Fibroblast of peridontal ligament (primary cell): ENCODE measurements around the gene E4F1.

ENCODE experiments used
- DNase-seq: peaks from one replicate; pipeline ENCODE4 v3.0.0-alpha.2; 2010; ENCODE audit errors: extremely low read depth

E4F1 gene

DNA sequence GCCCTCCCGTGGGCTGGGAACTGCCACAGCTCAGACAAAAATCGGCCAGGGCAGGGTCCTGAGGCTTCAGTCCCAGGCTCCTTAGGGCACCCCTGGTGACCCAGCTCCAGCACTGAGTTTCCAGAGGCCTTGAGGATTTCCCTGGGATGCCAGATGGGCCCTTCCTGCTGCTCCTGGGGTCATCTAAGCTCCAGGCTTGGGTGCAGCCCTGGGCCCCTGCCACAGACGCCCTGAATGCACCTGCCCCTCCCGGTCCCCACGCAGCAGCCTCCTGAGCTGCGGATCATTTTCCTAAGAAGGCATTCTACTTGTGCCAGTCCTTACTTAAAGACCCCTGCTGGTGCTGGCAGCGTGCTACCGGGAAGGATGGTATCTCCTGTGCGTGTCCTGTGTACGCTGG lies 50.5 kb downstream of the E4F1 start:
- DNase-seq, result no peak

DNA sequence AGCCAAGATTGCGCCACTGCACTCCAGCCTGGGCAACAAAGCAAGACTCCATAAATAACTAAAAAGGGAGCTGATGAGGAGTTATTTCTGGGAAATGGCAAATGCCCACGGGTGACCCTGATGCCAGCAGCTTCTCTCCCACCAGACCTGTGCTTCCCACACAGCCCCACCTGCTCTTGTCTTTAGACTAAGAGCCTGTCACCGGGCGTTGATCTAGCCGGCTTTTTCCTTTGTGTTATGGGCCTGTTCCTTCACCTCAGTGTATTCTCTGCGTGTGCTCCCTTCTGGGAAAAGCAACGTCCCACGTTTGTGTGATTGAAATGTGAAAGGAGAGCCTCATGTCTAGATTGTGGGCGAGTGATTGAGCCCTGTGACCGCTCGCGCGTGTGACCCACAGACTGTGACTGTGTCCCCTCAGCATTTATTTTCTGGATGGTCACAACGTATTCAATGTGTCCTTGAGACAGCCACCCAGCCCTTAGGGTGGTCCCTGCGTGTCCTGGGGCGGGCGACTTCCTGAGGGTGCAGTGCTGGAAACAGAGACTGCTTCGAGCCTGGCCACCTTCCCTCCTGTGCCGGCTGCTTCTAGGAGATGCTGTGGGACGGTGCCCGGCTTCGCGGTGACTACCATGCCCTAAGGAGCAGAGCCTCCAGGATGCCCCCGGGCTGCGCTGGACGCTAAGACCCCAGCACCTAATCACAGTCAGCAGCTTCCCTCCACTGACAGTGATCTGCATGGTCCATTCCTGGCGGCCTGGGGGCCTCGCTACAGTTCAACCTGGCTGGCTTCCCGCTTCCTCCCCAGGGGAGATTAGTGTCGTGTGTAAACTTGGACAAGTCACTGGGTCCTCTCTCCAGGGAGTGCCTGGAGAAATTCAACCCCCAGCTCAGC lies 52.3 kb downstream of the E4F1 start:
- DNase-seq, result no peak

- no peak for DNase-seq
These were observed 53.2 kb downstream of the E4F1 start for GRCh38 chr16:2276368-2277195.

DNA sequence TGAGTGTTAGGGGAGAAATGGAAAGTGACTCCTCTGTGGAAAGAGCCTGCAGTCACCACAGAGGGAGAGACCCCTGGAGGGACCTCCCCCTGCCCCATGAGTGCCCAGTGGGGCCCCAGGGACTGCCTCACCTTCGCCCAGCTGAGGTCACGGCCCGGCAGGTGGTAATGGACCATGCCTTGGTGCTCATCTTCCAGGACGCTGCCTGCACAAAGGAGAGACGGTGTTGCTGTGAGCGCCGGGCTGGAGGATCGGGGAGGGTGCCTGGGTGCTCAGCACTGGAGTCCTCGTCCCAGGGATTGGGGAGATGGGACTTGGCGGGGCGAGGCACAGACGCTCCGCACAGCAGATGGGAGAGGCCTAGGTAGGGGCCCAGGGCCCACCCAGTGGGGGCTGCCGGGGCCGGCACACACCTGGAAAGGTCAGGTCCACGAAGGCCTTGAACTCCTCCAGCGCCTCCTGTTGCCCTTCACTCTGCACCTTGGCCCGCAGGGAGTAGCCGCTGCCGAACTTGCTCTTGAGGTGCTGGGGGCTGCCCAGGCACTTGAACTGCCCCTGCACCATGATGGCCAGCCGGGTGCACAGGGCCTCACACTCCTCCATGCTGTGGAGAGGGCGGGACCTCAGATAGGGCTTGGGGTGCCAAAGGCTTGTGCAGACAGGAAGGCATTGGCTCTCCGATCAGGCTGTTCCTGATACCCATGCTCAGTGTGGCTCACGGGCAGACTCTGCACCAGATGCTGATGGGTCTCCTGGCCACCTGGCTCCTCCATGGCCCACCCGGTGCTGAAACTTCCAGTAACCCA lies 54.3 kb downstream of the E4F1 start:
- DNase-seq, result no peak

DNA sequence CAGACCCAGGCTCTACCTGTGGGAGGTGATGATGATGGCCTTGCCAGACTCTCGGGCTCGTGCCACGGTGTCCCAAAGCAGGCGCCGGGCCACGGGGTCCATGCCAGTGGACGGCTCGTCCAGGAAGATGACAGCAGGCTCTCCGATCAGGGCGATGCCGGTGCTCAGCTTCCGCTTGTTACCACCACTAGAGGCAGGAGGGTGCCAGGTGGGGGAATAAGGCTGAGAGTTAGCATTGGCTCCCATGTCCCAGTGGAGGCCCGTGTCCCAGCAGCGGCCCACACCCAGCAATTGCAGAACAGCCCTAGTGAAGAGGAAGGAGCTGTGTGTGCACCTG lies 54.8 kb downstream of the E4F1 start:
- DNase-seq, result no peak

DNA sequence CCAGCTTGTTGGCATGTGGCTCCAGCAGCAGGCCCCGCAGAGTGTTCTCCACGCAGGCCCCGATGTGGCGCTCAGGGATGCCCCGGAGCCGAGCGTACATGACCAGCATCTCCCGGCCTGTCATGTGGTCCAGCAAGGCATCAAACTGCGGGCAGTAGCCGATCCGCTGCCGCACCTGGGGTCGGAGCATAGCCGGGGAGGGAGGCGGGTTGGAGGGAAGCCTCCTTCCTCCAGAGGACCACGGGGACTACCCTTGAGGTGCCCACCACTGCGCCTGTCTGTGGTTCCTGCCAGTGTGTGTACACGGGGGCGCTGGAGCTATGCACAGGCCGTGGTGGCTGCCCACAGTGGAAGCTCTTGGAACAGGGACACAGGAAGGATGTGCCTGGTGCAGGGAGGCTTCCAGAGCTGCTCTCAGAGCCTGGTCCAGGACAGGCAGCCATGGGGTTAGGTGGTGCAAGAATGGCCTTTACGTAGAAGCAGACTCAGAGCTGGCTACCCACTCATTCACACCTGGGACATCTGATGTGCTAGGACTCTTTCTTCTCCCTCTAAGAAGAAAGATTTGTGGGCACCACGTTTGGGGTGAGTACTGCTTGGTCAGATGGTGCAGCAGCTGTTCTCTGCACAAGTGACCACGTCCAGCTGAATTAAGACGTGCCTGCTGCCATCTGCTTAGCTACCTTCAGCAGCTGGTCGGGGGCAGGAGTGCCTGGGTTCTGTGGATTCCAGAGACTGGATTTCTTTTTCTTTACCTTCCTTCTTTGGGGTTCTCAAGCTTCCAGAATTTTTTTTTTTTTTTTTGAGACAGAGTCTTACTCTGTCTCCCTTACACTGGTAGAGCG lies 55.8 kb downstream of the E4F1 start:
- DNase-seq, result no peak

GRCh38 chr16:2280461-2280860 lies 57.1 kb downstream of the E4F1 start:
- DNase-seq, result no peak

DNA sequence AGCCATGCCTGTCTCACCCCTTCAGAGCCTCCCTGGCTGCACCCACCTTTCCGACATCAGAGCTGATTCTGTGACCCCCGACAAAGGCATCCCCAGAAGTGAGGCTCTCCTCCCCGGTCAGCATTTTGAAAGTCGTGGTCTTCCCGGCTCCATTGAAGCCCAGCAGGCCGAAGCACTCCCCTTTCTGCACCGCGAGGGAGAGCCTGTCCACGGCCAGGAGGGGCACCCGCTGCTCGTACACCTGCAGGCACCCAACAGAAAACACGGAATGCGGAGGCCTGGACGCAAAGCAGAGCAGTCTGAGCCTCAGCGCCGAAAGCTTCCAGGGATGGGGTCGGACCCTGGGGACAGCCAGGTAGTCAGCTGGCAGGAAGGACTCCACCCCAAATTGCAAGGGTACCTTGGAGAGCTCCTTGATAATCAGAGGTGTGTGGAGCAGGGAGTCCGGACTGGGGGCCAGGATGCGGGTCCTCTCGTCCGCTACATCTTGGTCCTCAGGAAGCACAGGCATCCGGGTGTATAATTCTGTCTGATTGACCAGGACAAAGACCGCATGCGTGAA lies 57.7 kb downstream of the E4F1 start:
- DNase-seq, result no peak

DNA sequence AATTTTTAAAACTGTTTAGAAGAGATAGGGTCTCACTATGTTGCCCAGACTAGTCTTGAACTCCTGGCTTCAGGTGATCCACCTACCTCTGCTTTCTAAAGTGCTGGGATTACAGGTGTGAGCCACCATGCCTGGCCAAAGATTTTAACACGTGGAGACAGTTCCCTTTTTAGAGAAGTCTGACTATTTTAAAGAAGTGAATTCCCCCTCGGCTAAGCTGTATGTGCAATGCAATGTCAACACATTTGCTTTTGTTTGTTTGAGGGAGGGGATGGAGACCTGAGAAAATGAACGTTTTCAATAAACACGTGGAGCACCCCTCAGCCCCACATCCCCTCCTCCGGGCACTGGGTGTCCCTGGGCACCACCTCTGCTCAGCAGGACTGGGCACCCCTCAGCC lies 58.9 kb downstream of the E4F1 start:
- DNase-seq, result no peak

- no peak for DNase-seq
These were observed 59.6 kb downstream of the E4F1 start for GRCh38 chr16:2282866-2283555.

DNA sequence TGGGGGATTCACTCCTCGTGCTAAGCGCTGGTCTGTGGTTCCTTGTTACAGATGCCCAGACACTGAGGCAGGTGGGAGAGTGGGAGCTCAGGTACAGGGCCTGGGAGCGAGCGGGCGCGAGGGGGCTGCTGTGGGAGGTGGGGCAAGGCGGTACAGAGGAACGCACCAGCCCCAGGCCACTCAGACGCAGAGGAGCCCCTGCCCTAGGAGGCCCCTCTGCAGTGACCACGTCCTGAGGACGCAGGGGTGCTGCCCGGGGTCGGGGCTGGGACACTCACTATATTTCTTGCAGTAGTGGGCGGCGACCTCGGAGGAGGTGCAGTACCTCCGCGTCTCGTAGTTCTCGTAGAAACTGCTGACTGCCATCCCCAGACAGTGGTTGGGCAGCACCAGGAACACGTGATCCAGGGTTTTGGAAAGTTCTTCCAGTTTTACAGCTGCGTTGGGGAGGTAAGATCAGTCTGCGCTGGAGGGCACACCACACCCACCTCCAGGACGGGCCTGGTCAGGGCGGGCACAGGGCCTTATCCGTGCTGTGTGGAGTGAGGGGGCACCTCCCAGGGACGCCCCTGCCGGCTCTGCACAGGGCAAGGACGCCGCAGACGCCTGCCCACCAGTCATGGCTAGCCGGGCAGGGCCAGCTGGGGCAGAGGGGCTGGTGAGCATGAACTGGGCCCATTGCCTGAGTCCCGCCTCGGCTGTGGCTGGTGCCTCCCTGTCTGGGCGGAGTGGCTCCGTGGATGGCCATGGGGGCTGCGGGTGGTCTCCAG lies 60.8 kb downstream of the E4F1 start:
- DNase-seq, result no peak

- DNase-seq, result no peak
These were observed 61.6 kb downstream of the E4F1 start for GRCh38 chr16:2284797-2285576.
